GM20431 (cell line): ENCODE measurements around the gene ITGAV.

Experiments used
- in situ Hi-C: fragments of 300-500 bp; cut with MseI, MboI; formaldehyde crosslinking; loops from one replicate; pipeline ENCODE4 v1.15.0; 2020; ENCODE audit warnings: low sequenced_read_pairs; ENCODE audit not compliant: unreplicated experiment

Gene ITGAV

DNA sequence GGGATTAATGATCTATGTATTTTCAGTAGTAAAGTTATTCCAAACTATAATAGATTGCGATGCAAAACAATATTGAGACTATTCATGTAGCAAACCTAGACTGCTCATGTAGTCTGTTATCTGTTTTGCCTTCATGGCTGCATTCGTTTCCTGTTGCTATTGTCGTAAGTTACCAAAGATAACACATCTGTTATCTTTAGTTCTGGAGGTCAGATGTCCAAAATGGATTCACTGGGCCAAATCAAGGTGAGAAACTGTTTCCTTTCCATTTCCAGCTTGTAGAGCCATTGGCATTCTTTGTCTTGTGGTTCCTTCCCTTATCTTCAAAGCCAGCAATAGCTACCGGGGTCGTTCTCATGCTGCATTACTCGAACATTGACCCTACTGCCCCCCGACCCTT, 20.9 kb downstream of the ITGAV start:
- in situ Hi-C loops, result no loop called here

DNA sequence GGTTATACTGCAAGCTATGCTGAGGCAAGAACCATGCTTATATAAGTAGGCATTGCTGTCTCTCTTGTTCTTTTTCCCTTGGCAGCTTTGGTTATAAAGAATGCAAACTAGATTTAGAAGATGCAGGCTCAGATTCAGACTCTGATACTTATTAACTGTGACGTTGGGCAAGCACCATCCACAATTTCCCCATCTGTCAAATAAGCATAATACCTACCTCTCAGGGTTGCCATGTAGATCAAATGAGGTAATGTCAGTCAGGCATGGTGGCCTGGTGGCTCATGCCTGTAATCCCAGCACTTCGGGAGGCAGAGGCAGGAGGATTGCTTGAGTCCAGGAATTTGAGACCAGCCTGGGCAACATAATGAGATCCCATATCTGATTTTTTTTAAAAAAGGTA, 21.7 kb downstream of the ITGAV start:
- in situ Hi-C loops, result no loop called here

DNA sequence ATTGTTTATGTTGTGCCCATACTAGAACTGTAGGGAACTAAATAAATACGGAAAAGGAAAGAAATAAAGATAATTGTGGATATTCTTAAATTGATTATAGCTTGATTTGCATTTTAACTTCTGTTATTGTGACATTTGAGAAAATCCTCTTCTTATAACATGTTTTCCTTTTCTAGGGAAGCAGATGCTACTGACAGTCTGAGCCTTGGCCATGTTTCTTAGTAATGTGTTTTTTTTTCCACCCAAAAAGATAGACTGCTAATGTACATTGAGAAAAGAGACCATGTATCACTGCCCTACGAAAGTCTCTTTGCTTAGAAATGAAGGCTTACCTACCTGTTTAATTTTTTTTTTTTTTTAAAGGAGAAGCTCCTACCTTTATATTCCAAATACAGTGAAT, 22.2 kb downstream of the ITGAV start:
- in situ Hi-C loops, result no loop called here

DNA sequence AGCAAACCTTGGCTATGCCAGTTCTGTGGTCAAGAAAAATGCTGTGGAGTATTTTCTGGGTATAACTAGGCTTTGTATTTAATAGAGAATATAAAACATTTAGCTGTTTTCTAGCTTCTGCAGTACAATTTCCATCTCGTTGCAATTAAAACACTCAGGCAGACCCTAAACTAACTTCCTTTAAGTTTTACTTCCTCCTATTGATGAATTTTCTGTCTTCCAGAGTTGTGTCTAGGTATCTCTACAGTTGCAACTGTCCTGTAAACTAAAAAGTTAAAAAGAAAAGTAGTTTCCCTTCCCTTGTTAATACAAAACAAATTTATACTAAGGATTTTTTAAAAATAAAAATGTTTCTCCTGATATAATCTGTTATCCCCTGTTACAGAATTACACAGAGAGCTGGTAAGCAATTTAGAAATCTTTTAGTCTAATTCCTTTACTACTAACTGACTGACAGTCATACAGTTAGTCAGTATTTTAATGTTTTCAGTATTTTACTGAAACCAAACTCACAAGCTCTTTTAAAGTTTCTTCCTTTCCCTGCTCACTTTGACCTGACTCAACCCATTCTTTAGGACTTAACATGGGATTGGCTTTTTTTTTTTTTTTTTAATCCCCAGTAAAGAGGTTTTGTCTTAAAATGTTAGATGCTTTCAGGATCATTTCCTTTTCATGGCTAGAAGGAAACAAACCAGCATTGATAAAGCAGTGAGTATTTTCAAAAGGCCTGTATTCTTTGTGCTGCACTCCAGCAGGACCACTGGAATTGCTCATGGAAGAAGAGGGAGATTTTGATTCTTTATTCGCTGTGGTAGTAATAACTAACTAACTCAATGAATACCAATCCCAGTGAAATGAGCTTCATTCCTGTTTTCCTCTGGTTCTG, 22.9 kb downstream of the ITGAV start:
- in situ Hi-C loops, result no loop called here

DNA sequence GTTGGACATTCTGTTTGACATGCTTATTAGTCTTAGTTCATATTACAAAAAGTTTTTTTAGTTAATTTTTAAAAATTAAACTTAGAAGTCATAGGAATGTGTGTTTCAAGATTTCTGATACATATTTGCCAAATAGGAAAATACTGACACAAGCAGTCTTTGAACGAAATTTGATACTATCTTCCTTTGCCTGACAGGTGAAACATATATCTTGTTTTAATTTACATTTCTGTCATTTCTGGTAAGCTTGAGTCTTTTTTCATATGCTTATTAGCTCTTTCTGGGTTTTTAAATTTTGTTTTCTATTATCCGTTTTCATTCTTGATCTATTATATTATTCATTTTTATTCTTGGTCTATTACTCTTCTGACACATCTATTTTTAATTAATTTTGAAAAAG, 24.5 kb downstream of the ITGAV start:
- in situ Hi-C loops, result no loop called here

DNA sequence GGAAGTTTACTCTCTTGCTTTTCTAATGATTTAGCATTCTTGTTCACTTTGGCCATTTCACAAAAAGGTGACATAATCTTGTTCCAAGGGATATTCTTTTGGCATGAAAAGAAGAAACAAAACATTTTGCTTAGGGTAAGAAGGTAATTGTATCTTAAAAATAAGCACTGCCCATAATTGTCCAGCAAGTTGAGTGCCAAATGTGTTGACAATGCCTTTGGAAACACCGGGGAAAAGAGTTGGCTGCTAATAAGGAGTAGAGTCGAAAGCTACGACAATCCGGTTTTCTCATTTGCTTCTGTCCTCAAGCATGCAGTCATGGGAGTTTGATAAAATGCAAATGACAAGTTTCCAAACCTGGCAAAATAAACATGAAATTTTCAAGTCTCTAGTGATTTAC, 27.3 kb downstream of the ITGAV start:
- in situ Hi-C loops, result no loop called here

DNA sequence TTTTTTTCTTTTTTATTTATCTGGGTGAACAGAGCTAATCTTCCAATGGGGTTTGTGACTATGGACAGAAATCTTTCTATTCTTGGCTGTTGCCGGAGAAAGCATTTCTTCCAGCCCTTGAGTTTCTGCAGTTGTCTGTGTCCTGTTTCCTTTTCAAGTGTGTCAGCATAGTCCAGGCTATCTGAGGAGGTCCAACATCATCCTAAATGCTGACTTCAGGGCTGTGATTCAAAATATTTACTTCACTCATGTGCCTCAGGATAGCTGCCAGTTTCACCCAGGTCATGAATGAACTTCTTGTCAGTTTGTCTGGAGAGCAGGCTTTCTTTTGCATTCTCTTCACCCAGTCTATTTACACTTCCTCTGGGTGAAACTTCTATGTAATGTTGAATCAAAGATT, 27.9 kb downstream of the ITGAV start:
- in situ Hi-C loops, result no loop called here

DNA sequence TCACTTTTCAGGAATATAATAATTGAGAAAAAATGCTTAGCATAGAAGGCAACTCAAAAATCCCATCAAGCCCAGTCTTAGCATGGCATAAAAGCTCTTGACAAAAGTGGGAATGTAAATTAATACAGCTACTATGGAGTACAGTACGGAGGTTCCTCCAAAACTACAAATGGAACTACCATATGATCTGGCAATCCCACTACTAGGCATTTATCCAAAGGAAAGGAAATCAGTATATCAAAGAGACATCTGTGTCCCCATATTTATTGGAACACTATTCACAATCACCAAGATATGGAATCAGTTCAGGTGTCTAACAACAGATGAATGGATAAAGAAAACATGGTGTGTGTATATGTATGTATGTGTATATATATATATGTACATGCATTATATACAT, 28.8 kb downstream of the ITGAV start:
- in situ Hi-C loops, result no loop called here

DNA sequence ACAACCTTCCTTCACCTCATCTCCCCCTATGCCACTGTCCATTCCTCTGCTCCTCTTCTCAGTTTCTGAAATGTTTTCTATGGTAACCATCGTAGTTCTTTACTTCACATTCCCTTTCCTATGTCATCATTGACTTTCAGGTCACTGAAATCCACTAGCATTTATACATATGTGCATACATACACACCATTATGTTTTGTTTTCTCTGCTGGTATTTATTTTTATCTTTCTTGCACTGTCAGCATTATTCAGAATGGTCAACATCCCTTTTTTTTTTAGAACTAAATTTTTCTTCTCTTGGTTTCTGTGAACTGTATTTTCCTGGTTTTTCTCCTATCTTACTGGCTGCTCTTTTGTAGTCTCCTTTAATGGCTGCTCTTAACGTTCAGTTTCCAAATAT, 33.2 kb downstream of the ITGAV start:
- in situ Hi-C loops, result no loop called here

DNA sequence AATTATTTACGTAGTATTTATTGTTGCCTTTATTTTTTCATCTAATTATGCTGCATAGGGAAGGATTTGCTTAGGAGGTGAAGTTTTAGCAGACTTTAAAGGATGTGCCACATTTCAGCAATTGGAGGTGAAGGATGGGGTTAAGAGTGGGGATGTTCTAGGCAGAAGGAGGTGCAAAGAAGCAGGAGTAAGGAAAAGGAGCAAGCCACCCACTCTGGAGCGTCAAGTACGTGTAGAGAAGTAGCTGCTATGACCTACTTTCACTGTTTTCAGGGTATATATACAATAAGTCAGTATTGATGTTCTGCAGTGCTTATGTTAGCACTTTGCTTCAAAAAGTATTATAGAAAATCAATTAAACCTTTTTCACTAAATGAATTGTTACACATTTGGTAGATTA, 34.4 kb downstream of the ITGAV start:
- in situ Hi-C loops, result no loop called here

DNA sequence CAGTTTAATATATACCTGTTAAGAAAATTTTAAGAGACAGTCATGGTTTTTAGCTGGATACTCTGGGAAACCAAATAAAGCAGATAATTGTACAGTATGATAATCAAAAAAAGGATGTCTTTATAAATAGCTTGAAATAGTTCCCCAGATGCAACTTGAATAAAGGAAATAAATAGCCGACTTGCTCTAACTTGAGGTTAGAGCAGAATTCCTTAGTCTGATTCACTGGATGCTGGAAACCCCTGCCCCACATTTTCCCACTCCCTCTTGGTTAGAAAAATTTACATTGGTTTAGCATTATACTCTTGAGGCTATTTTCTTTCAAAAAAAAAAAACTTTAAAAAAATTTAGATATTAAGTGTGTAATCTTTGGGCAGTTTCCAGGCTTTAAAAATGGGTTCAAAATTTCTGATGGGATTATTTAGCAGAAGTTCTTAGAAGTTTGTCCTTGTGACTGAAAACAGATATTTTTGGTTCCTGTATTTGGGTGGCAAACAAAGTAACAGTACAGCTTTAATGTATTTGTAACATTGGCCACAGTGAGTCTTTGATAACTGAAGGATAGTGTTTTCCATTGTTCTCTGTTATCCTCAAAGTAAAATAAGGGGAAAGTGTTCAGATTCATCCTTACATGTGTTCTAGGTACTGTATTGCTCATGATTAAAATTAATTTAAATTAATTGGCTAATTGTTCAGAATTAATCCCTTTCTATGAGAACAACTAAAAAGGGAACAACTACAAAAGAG, 39.6 kb downstream of the ITGAV start:
- in situ Hi-C loops, result loop anchor here (25.0 kb wide), 1 partner anchor 117 kb away; no protein-coding TSS in a partner anchor

DNA sequence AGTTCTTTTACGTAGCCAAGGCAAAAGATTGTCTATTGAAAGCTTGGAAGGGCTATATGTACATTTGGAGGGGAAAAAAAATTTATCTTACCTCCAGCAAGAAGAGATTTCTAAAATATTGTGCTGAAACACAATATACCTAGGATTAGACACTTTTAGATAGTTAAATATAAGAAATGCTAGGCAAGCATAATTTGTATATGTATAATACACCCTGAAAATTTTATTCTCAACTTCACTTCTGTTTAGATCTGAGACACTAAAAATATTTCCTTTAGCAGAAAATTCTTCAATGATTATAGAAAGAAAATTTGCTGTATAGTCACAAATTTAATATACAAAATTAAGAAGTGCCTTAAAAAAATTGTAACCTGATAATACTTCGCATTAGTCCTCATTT, 42.6 kb downstream of the ITGAV start:
- in situ Hi-C loops, result loop anchor here (25.0 kb wide), 1 partner anchor 120 kb away; no protein-coding TSS in a partner anchor

DNA sequence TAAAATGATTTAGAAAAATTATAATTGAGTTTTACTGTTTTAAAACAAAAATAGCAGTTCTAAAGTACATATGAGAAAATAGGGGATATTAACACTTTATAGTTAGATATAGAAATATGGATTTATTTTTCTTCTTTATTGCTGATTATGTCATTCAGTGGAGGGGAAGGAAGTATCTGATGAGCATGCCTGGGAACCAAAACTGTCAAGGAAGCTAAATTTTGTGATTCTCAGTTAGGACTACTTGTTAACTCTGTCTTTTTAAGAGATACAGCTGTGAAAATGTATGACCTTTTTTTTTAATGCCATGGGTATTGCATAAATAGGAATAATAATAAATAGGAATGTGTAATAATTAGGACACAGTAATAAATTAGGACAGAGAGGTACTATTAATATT, 44.8 kb downstream of the ITGAV start:
- in situ Hi-C loops, result loop anchor here (25.0 kb wide), 1 partner anchor 122 kb away; no protein-coding TSS in a partner anchor

DNA sequence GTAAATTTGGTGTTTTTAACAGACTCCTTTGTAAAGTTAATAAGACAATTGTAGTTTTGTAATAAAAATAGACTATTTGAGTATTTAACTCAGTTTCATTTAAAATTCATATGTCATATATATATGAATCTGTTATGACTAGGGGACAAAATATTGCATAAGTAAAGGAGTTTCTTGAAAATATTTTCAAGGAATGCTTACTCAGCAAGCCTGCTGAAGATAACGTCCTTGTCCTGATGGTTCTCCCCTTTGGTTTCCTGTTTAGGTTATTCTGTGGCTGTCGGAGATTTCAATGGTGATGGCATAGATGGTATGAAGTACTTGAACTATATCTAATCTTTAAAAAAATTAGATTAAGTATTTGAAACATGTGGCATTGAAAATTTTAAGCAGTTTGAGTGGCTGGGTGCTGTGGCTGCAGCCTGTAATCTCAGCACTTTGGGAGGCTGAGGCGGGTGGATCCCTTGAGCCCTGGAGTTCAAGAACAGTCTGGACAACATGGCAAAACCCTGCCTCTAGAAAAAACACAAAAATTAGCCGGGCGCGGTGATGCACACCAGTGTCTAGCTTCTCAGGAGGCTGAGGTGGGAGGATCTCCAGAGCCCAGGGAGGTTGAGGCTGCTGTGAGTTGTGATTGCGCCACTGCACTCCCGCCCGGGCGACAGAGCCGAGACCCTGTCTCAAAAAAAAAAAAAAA, 47.1 kb downstream of the ITGAV start:
- in situ Hi-C loops, result loop anchor here (25.0 kb wide), 1 partner anchor 125 kb away; no protein-coding TSS in a partner anchor

DNA sequence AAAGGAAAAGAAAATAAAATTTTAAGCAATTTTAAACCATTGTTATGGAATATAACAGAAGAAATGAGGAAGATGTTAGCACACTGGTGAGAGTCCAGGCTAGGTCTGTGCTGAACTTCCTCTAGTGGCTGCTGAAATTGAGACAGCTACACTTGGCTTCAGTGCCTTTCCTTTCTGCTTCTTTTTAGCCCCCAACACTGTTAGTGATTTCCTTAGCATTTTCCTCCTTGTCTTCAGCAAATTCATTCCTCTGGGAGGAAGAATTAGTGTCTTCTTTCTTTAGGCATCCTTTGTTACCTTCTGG, 47.6 kb downstream of the ITGAV start:
- in situ Hi-C loops, result loop anchor here (25.0 kb wide), 1 partner anchor 125 kb away; no protein-coding TSS in a partner anchor

DNA sequence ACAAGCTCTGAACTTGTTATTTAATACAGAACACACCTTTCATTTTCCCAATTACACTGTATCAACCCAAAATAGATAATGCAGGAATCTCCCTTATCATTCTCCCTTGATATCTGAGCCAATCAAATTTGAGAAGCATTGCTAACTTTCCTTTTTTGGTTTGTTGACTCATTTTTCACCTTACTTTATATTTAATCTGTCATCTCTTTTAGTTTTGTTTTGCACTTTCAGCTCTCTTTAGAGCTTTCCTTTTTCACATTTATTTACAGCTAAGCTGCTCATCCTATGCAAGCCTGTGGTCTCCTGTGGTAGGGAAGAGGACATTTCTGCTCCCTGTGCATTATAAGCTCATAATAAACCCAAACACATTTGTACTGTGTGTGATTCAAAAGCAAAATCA, 50.1 kb downstream of the ITGAV start:
- in situ Hi-C loops, result loop anchor here (25.0 kb wide), 1 partner anchor 128 kb away; no protein-coding TSS in a partner anchor

DNA sequence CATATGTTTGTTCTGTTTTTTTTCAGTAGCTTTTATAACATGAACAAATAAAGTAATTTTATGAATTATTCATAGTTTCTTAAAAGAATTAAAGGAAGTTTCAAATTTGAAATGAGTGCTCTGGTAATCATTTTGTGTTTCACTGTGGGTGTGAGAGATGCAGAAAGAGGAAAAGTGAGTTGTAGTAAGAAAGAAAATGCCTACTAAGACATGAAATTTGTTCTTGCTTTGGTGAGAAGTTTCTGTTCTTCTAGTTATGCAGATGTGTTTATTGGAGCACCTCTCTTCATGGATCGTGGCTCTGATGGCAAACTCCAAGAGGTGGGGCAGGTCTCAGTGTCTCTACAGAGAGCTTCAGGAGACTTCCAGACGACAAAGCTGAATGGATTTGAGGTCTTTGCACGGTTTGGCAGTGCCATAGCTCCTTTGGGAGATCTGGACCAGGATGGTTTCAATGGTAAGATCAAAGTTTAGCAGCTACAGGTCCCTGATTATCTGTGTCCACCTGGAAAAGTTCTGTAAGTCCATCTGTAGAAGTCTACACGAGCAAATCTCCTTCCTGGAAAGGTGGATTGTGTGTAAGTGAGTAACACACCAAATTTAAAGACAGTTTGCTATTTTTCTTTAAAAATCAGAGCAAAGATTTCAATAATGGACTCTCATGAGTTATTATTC, 51.4 kb downstream of the ITGAV start:
- in situ Hi-C loops, result loop anchor here (25.0 kb wide), 1 partner anchor 129 kb away; no protein-coding TSS in a partner anchor

DNA sequence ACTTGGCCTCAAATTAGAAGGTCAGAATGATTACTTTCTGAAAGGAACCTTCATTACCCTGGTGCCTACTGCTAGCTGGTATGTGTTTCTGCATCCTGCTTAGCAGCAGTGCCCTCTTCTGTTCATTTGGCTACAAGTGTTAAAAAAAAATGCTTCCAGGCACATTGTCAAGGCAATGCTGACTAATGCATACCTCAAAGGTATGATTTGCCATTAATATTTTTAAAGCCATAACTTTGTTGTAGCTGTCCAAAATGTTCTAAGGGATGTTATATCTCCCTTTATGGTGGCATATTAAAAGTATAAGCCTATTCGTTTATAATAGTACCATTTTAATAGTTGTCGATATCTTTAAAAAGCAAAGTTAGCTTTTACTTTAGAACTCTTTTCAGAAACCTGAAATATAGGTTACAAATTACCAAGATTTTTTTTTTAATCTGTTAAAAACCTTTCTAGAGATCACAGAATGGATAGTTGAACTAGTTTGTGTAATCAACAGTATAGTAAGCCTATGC, 52.0 kb downstream of the ITGAV start:
- in situ Hi-C loops, result loop anchor here (25.0 kb wide), 1 partner anchor 130 kb away; no protein-coding TSS in a partner anchor

DNA sequence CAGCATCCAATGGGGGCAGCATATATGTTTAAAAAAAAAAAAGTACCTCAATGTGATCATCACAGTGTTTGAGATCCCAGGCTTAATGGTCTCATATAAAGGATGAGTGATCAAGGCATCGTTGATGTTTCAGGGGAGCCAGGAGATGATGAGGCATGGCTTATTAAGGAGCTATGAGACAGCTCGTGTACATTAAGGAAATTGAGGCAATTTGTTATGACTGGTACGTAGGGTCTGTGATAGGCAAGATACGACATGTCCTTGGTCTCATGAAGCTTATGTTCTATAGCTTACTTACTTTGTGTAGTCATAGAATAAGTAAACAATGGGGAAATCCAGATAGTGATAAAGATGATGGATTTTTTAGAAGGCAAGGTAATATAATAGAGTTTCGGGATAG, 54.9 kb downstream of the ITGAV start:
- in situ Hi-C loops, result loop anchor here (25.0 kb wide), 1 partner anchor 132 kb away; no protein-coding TSS in a partner anchor

DNA sequence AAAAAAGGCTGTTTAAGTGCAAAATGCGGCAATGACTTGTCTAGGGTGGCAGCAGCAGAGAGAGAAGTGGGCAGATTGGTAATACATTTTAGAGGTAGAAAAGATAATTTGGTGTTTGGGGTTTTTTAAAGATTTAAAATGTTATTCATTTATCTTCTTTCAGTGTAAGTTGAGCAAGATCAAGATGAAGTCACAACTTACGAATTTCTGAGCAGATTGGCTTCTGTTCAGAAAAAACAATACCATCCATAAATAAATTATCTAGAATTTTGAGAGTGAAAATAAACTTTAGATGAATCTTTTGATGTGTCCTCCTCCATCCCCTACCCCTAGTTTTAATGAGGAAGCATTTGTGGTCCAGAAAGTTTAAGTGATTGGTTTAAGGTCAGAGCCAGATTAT, 56.1 kb downstream of the ITGAV start:
- in situ Hi-C loops, result loop anchor here (25.0 kb wide), 1 partner anchor 134 kb away; no protein-coding TSS in a partner anchor
